GM13977 (cell line): ENCODE measurements around the gene ZNRF3.

ENCODE experiments used
- DNase-seq: peaks from one replicate; pipeline ENCODE4 v3.0.0; 2012; ENCODE audit warnings: low spot score
- CTCF ChIP-seq: IDR thresholded peaks from 2 replicates; pipeline ENCODE4 v1.5.1; 2012; ENCODE audit warnings: mild to moderate bottlenecking, control low read depth; ENCODE audit not compliant: insufficient read depth; ENCODE audit errors: extremely low read depth, missing control alignments
- in situ Hi-C: fragments of 300-500 bp; cut with MboI; formaldehyde crosslinking; loops from one replicate; pipeline ENCODE4 v1.12.0; 2022; ENCODE audit warnings: low sequenced_read_pairs, low pct_unique_long_range_greater_than_20kb, mixed read lengths, inconsistent platforms; ENCODE audit not compliant: unreplicated experiment

Gene ZNRF3

GRCh38 chr22:28967163-28967665, 83.8 kb downstream of the ZNRF3 start:
- no peak for TF ChIP-seq CTCF
- in situ Hi-C loops = no loop called here
- no peak for DNase-seq

- in situ Hi-C loops = no loop called here
- TF ChIP-seq CTCF = no peak
- DNase-seq = no peak
These were observed 84.6 kb downstream of the ZNRF3 start for GRCh38 chr22:28967969-28968368.

- in situ Hi-C loops = no loop called here
- no peak for DNase-seq
- no peak for TF ChIP-seq CTCF
These were observed 86.2 kb downstream of the ZNRF3 start for GRCh38 chr22:28969401-28970168.

GRCh38 chr22:28973352-28973751, 90.0 kb downstream of the ZNRF3 start:
- in situ Hi-C loops = no loop called here
- no peak for DNase-seq
- TF ChIP-seq CTCF = no peak

- TF ChIP-seq CTCF = no peak
- no peak for DNase-seq
- in situ Hi-C loops = no loop called here
These were observed 93.7 kb downstream of the ZNRF3 start for GRCh38 chr22:28977060-28977459.

- no peak for TF ChIP-seq CTCF
- in situ Hi-C loops = no loop called here
- no peak for DNase-seq
These were observed 94.2 kb downstream of the ZNRF3 start for GRCh38 chr22:28977481-28977971.
